ENCODE data around the gene PSMC5. TPM values are rescaled to one million over a fixed set of nuclear protein-coding genes. Genes with fewer than 3 reads are reported as not detected.

The PSMC5 gene
- total RNA-seq, 1 experiment from 2014 or later = 145 TPM

- BruUV-seq (replicated peaks) = no TSS peak
- Histone ChIP-seq H3K27ac (ENCODE audit: low read length) (peak overlapping the region; percentile 72), H3K36me3 (ENCODE audit: control insufficient read depth, insufficient read depth, low read length) (peaks cover 6% of the 10 kb centered on the region; the same call in 1 of the 2 replicates), H3K4me3 (ENCODE audit: low read depth in 2 of 2, low read length in 2 of 2) (peak overlapping the region; percentile 78 to 82), H3K4me1 (ENCODE audit: control insufficient read depth, insufficient read depth, low read length) (peaks cover 31% of the 10 kb centered on the region), H3K9me3 (ENCODE audit: control insufficient read depth, insufficient read depth, low read depth, low read length) (no peaks in the 10 kb centered on the region), H3K27me3 (ENCODE audit: control insufficient read depth, insufficient read depth, low read length) (no peaks in the 10 kb centered on the region)
- in situ Hi-C loops (cut with HindIII; ENCODE audit: low pct_unique_long_range_greater_than_20kb, low sequenced_read_pairs) = no loop called here
- DNase-seq (ENCODE audit: low read depth, low spot score) = no peak
- TF ChIP-seq CTCF (IDR thresholded peaks at IDR 0.05) (no peak), TCF7L2 (IDR thresholded peaks at IDR 0.05; ENCODE audit: low read depth, low read length) (no peak), SIN3A (IDR thresholded peaks at IDR 0.05; ENCODE audit: borderline replicate concordance, insufficient read depth, low read depth, low read length) (no peak), POLR2AphosphoS5 (IDR thresholded peaks at IDR 0.05; ENCODE audit: low read depth, low read length) (no peak), REST (IDR thresholded peaks at IDR 0.05; ENCODE audit: insufficient read depth in 1 of 2, low read depth in 2 of 2, low read length in 1 of 2) (no peak)
- ATAC-seq = no peak
- CTCF ChIA-PET = no interaction called here
- POLR2A ChIA-PET = no interaction called here
- intact Hi-C loops (cut with micrococcal nuclease; ENCODE audit: unreplicated experiment) = no loop called here
Observed at GRCh38 chr17:63840591-63841349, 13.5 kb downstream of the PSMC5 start.

- TF ChIP-seq CTCF (IDR thresholded peaks at IDR 0.05) (no peak), POLR2AphosphoS5 (IDR thresholded peaks at IDR 0.05; ENCODE audit: low read depth, low read length) (no peak), SIN3A (IDR thresholded peaks at IDR 0.05; ENCODE audit: borderline replicate concordance, insufficient read depth, low read depth, low read length) (no peak), REST (IDR thresholded peaks at IDR 0.05; ENCODE audit: insufficient read depth in 1 of 2, low read depth in 2 of 2, low read length in 1 of 2) (no peak), TCF7L2 (IDR thresholded peaks at IDR 0.05; ENCODE audit: low read depth, low read length) (no peak)
- intact Hi-C loops (cut with micrococcal nuclease; ENCODE audit: unreplicated experiment) (no loop called here), in situ Hi-C loops (cut with HindIII; ENCODE audit: low pct_unique_long_range_greater_than_20kb, low sequenced_read_pairs) (no loop called here)
- ChIA-PET CTCF (no interaction called here), POLR2A (no interaction called here)
- Histone ChIP-seq H3K36me3 (ENCODE audit: control insufficient read depth, insufficient read depth, low read length) (peaks cover 6% of the 10 kb centered on the region; the same call in 1 of the 2 replicates), H3K4me3 (ENCODE audit: low read depth in 2 of 2, low read length in 2 of 2) (peak overlapping the region; percentile 78 to 82), H3K4me1 (ENCODE audit: control insufficient read depth, insufficient read depth, low read length) (peaks cover 31% of the 10 kb centered on the region), H3K9me3 (ENCODE audit: control insufficient read depth, insufficient read depth, low read depth, low read length) (no peaks in the 10 kb centered on the region), H3K27ac (ENCODE audit: low read length) (peak overlapping the region; percentile 72), H3K27me3 (ENCODE audit: control insufficient read depth, insufficient read depth, low read length) (no peaks in the 10 kb centered on the region)
- no peak for DNase-seq (ENCODE audit: low read depth, low spot score)
- peak; percentile 29 for ATAC-seq
- BruUV-seq (replicated peaks) = no TSS peak
Observed at GRCh38 chr17:63841350-63842172, 14.3 kb downstream of the PSMC5 start.

All from Panc1 (cell line).